ENCODE data around the gene ITGB5. TPM values are rescaled to one million over a fixed set of nuclear protein-coding genes. Genes with fewer than 3 reads are reported as not detected.
A peak's percentile ranks its signal among the peaks of the same experiment; 100 is the strongest.

Gene ITGB5
- total RNA-seq, 1 experiment from 2014 or later, result 414 TPM

DNA sequence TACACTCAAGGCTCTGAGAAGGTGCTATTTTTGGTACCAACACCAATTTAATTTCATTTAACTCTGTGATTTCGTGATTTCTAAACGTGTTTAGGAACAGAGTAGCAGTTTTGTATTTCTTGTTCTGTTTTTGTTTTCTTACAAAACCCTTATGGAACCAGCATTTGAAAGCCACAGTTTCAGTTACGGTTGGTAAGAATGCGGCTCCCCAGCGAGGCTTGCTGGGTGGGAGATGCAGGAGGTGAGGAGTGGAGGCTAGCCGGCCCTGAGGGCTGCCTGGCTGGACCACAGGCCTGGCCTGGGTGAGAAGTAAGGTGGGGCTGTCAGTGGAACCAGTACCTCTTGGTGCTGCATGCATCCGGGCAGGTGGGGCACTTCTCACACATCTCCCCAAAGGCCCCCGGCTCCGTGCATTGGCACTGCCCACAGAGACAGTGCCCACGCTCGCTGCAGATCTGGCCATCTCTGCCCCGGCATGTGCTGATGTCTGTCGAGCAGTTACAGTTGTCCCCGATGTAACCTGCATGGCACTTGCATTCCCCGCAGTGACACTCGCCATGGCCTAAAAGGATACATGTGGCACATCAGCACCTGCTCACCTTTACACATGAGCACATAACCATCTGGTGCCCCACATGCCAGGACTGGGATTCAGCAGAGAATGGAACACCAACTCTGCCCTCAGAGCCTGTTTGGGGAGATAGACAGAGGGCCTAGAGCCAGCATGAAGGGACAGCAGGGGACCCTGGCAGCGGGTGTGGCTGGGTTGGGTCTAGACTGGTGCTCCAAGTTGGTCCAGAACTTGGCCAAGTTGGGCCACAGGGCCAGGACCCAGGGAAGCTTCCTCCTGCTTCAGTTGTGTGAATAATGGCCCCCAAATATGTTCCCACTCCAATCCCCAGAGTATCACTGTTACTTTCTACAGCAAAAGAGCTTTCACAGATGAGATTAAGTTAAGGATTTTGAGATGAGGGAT, 113.5 kb downstream of the ITGB5 start:
- DNase-seq (ENCODE audit: low spot score), result no peak

DNA sequence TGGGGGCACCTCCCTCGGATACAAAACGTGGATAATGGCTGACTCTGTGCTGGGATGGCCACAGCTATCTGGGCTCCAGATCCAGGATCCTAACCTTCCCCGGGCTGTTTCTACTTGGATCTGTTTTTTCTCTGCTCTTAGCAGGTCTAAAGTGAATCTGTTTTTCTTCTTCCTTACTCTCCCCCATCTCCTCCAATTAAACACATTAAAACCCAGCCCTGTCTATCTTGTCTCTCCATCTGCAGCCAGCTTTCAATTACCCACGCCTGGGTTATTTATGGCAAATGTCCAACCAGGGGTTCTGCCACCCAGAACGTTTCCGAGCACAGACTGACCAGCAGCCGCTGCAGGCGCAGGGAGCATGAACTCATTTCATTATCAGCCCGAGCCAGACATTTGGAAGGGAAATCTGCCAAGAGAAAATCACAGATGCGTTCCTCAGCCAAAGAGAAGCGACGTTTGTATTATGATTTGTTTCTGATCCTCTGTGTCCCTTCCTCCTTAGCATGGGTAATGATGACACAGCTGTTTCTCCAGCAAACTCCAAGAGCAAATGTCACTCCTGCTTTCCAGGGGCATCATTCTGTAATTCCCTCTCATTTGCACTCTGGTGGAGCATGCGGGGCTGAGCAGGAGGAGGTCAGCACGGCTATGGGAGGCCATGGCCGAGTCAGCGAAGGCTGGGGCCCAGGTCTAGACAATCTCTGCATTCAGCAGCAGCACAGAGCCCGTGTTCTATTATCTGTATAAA, 114.9 kb downstream of the ITGB5 start:
- no peak for DNase-seq (ENCODE audit: low spot score)

DNA sequence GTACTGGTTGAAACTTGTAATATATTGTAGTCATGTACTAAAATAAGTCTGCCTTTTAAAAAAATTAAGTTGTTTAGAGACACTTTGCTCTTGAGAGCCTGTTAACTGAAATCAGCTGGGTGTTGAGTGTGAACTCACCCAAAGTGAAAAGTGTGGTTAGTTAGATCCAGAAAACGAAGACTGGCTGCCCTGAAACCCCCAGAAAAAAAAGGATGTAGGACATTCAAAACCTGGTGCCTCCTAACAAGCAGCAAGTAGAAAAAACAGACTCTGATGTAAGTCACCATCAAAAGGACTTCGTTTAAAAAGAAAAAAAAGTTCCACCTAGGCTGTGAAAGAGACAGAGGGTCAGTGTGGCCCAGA, 116.1 kb downstream of the ITGB5 start:
- DNase-seq (ENCODE audit: low spot score), result no peak

DNA sequence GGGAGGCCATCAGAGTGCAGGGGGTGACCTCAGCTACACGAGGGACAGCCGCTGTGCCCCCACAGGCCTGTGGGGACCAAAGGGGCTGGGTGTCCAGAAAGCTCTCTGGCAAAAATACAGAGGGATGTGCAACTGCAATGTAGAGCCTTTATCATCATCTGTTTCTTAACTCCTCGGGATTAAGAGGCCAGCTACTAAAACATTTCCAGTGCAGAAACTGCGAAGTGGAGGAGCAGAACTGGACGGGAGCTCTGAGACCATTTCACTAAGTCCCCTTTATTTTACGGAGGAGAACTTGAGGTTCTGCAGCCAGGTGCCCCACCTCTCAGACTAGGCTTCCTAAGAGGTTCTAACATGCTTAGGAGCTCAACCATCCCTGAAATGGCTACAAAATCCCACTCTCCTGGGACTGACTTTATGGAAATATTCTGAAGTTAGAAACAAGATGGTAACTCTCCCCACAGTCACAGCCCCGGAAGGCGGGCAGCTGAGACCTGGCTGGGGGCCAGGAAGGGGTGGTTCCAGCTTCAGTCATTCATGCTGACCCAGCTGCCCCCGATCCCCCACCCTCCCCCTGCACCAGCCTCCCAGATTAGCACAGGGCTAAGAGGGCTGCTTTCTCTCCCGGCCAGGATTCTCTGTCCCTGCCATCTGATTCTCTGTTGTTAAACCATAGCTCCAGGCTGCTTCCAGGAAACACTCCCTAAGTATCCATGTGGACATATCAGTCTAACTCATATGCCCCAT, 116.7 kb downstream of the ITGB5 start:
- peak; percentile 71 for DNase-seq (ENCODE audit: low spot score)

DNA sequence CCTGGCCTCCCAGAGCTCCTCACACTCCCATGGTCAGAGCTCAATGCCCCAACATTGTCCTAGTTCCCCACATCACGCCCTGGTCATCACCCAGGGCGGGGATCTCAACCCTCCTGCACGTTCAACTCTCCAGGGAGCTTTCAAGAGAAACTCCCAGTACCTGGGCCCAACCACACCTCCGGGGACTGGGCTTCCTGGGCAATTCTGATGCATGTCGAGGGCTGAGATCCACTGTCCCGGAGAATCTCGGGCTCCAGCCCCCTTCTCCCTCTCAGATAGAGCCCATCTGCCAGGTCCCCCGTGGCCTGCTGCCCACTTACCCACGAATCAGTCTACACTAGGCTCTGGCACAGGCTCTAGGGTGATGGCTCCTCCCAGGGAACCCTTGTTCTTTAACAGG, 117.7 kb downstream of the ITGB5 start:
- DNase-seq (ENCODE audit: low spot score), result no peak

DNA sequence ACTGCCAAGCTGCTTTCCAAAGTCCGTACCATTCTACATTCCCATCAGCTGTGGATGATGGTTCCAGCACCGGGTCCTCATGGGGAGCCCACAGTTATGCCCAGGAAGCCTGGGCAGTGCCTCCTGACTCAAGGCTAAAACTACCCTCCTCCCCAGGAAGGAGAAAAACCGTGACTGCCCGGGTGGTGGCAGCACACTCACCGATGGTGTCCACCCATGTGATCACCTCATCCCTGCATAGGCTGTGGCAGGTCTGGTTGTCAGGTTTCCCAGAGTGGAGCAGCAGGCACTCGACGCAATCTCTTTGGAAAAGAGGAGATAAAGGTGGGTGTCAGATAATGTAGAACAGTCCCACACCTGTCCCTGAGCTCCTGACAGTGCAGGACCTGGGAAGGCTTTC, 118.4 kb downstream of the ITGB5 start:
- peak; percentile 77 for DNase-seq (ENCODE audit: low spot score)

DNA sequence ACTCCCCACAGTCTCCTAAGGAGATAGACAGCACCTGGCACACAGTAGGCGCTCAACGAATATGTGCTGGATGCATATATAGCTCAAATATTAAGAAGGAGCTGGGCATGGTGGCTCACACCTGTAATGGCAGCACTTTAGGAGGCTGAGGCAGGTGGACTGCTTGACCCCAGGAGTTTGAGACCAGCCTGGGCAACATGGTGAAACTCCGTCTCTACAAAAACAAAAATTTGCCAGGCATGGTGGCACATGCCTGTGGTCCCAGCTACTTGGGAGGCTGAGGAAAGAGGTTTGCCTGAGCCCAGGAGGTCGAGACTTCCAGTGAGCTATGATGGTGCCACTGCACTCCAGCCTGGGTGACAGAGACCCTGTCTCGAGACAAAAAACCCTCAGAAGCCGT, 119.5 kb downstream of the ITGB5 start:
- DNase-seq (ENCODE audit: low spot score), result no peak

DNA sequence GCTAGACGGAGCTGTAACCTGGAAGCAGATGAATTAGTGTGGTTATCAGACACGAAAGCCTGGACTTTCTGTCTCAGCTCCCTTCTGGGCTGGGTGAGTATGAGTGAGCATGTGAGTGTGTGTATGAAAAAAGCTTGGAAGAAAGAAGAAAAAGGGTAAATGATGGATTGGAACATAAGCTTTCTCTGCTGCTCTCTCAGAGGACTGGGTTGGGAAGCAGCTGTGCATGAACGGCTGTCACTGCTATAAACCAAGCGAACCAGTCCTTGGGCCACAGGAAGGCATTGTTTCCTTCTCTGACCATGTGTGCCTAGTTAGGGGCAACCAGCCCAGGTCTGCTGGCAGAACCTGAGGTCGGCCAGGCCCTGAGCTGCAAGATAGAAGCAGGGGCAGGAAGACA, 119.9 kb downstream of the ITGB5 start:
- DNase-seq (ENCODE audit: low spot score), result no peak

DNA sequence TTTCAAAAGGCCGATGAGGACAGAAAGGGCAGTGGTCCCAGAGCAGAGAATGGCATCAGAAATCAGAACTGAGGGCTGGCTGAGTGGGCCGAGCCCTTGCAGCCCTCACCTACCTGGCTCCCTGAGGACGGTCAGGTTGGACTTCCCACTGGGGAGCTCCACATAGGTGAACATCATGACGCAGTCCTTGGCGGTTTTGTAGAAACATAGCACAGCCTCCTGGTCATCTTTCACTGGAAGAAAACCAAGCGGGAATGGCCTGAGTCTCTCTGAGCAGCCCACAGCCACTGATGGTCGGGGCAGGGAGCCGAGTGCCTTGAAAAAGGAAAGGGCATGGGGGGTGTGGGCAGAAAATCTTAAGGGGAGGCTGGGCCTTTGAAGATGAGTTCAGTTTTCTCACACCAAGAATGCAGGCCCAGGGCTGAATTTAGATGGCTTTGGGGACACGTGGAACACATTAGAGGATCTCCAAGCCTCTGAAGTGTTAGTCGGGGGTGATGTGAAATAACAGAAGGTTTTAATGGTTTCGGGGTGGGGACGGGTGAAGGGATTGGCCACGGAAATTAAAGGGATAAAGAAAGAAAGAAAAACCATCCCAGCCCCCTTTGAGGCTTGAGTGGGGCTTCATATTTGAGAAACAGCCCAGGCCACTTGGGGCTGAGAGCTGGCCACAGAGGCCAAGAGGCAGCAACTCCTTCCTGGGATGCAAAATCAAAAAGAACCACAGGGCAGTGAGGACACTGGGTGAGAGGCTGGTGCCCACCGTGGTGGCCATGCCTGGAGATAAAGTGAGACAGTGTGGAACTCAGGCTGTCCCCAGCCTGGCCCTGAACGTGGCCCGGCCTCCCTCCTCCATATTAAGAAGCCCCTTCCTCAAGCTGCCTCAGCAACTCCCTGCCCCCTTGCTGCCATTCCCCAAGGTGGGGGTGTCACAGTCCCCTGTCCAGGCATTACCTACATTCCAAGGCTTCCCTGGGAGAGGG, 120.8 kb downstream of the ITGB5 start:
- DNase-seq (ENCODE audit: low spot score), result no peak

DNA sequence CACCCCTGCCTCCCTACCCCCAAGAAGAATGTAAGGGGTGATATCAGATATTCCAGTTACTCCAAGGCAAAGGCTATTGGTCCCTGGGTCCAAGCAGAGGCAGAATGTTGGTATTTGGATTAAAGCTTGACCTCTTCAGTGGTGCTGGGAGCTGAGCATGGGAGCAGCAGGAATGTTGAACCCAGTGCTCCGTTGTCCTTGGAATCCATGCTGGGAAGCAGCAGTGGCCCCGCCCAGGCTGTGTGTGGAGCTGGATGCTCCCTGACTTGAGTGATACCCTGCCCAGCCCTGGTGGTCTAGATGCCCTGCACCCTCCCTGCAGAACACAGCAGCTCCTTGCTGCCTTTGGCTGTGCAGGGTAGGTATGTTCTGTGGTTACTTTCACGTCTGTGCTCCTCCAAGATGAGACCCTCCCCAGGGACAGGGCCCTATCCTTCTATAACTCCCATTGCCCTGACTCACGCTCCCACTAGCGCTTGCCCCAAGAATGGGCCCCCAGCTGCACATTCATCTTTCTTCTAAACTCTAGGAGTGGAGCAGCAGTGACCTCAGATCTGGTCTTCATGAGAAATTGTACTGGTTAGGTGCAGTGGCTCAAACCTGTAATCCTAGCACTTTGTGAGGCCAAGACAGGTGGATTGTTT, 121.8 kb downstream of the ITGB5 start:
- no peak for DNase-seq (ENCODE audit: low spot score)

DNA sequence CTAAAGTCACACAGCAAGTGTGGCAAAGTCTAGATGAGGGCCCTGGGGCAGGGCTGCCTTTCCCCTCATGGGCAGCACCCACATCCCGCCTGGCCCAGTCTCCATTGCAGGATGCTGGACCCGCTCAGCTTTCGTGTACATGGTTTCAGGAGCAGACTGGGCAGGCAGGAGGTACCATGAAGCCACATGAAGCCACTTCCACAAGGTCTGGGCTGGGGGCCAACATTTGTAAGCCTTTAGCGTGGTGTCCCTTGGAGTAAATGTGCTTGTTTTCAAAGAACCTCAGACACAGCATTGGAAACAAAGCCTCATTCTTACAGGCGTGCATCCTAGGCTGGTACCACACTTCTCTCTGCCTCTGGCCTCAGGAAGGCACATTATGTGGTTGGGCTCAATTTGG, 122.4 kb downstream of the ITGB5 start:
- DNase-seq (ENCODE audit: low spot score), result no peak

DNA sequence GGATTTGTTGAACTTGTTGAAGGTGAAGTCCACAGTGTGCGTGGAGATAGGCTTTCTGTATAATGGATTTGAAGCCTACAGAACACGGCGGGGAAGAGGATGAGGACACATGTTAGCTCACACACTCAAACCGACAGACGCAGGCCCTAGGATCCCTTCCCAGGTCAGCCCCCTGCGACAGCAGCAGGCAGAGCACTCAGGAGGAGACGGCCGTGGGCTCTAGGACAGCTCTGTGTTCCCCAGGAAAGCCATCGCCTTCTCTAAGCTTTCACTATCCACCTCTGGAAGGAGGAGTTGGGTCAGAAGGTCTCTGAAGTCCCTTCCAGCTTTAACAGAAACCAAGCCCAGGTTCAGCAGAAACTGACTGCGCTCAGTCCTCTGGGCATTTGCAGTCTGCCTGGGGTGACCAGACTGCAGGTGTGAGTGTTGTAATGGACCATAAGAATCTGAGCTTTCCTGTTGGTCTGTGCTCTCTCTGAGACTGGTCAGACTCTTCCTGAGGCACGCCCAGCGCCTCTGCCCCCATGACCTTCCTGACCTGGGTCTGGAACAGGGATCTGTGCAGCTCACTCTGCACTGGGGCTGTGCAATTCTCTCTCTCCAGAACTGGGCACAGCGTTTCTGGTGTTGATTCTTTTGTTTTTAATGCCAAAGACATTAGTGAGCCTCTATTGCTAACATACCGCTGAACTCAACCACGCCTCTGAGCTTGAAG, 123.4 kb downstream of the ITGB5 start:
- no peak for DNase-seq (ENCODE audit: low spot score)

DNA sequence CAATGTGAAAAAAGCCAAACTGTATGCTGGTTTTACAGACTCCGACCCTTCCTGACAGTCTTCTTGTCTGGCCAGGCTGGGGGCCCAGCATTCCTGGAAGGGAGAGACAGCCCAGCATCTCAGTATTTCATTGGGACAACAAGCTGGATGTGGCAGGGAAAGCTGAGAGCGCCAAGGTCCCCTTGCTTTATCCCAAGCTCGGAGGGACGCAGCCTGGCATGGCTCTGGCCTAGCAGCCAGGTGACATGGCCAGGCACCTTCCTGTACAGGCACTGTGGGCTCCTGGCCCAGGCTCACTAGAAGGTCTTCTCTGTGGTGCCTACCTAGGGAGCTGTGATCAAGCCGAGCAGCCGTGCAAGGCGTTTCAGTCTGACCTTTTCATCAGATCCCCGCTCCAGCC, 124.0 kb downstream of the ITGB5 start:
- DNase-seq (ENCODE audit: low spot score), result no peak

DNA sequence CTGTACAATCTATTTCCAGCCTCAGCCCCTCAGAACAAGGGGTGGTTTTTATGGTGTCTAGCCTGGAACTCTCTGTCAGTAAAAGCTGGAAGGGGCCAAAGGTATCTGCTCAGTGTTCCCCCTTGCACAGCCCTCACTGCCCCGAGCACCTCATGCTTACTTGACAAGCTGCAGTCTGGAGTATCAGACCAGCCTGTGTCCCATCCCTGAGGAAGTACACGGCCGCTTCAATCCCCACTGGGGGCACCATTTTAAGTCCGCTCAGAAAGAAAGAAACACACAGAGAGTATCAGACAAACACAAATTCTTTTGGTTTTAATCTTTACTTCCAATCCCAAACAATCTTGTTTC, 124.5 kb downstream of the ITGB5 start:
- no peak for DNase-seq (ENCODE audit: low spot score)

DNA sequence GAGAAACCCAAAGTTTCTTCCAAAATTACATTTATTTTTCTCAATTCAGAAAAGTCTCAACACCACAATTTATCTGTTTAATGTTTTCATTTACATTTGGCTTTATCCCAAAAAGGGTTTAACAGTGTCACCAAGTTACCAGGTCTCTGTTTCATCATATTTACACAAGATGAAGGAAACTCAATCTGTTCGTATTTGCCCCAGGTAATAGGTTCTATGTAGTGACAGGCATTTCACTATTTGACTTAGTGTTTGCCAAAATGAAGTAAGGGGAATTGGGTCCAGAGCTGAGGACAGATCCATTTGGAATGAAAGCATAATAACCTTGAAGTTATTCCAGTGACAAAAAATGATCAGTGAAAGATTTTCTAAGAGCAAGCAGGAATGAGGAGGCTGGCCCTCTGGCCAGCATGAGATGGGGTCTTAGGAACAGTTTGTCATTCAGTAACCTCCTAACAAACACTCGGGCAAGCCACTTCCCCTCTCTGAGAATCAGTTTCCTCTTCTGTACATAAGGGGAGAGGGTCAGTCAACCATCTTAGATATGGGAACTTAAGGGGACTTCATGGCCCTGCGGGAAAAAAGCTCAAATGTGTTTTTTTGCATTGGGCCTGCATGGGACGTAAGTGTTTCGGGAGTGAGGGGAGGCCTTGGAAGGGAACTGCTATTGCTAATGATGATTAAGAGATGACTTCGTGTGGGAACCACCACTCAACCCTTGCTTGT, 125.1 kb downstream of the ITGB5 start:
- no peak for DNase-seq (ENCODE audit: low spot score)

DNA sequence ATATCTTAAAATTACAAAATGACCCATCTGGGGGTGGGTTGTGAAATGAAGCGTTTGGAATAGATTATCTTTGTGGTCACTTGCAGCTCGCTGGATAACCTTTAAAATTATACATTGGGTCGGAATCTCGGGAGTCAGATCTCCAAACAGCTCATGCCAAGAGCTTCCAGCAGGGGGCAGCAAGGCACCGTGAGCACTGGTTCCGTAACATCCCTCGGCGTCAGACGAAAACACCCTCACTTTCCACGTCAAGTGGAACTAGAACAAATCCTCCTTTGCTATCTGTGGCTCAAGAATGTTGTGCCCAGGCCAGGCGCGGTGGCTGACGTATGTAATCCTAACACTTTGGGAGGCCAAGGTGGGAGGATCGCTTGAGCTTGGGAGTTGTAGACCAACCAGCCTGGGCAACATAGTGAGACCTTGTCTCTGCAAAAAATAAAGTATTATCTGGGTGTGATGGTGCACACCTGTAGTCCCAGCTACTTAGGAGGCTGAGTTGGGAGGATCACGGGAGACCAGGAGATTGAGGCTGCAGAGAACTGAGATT, 125.8 kb downstream of the ITGB5 start:
- DNase-seq (ENCODE audit: low spot score), result peak; percentile 92

DNA sequence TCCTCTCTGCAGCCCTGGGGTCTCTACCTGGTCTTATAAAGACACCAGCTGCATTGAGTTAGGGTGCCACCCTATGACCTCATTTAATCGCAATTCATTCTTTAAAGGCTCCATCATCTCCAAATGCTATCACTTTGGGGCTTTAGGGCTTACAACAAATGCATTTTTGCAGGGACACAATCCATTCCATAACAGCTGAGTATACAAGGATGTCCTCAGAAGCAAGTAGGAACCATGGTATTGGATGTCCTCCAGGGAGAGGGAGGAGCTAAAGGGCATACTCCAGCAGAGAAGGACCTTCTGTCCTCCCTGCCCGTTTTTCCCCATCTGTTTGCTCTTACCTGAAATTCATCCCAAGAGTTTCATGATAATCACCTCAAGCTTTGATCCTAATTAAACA, 126.6 kb downstream of the ITGB5 start:
- no peak for DNase-seq (ENCODE audit: low spot score)

DNA sequence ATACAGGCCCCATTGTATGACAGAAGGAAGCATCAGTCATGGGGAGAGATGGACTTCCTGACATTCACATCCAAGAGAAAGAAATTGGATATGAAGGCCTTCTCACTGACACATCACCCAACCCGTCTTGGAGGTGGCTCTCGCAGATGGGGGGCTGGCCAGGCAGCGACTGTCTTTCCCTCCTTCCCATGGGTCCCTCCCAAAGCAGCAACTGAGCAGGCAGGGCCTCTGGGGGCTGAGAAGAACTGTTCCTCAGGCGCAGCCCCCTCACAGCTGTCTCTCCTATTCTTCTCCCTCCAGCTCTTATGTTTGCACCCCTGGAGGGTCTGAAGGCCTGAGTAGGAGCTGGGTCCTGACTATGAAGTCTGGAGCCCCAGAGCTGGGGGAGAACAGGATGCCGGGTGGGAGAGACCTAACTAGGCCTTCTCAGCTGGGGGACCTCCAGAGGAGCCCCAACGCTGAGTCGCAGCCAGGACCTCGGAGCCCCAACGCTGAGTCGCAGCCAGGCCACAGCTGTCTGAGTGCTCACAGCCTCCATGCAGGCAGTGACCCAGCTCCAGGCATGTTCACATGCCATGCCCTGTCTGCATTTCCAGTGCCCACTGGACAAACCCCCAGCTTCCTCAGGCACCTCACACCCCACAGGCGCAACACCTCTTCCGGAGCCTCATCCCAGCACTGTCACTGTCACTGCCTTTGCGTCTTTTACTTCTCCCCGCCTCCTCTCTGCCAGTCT, 127.3 kb downstream of the ITGB5 start:
- no peak for DNase-seq (ENCODE audit: low spot score)
